Fibroblast of villous mesenchyme (primary cell): ENCODE data around the gene ARMH3. TPM values are rescaled to one million over a fixed set of nuclear protein-coding genes. Genes with fewer than 3 reads are reported as not detected.

ENCODE experiments used
- DNase-seq: peaks from one replicate; pipeline ENCODE4 v3.0.0-alpha.2; 2010; ENCODE audit warnings: low read depth
- H3K4me3 ChIP-seq: 2 replicates; pipeline ENCODE4 v1.5.1; 2011; ENCODE audit warnings: low read depth, mild to moderate bottlenecking, low read length
- total RNA-seq: library from RNA; depleted of rRNA; stranded (reverse); fragments of >200 nt; gene quantifications from 2 replicates; pipeline ENCODE4 v1.2.3, GENCODE V29; 2012
- TF ChIP-seq, protein P1 (sequence below): IDR thresholded peaks from 2 replicates; pipeline ENCODE4 v1.5.1; 2012; ENCODE audit warnings: low read depth, mild to moderate bottlenecking, low read length; ENCODE audit not compliant: insufficient read depth

ARMH3 gene
- total RNA-seq, 1 donor = 10.4 TPM

DNA sequence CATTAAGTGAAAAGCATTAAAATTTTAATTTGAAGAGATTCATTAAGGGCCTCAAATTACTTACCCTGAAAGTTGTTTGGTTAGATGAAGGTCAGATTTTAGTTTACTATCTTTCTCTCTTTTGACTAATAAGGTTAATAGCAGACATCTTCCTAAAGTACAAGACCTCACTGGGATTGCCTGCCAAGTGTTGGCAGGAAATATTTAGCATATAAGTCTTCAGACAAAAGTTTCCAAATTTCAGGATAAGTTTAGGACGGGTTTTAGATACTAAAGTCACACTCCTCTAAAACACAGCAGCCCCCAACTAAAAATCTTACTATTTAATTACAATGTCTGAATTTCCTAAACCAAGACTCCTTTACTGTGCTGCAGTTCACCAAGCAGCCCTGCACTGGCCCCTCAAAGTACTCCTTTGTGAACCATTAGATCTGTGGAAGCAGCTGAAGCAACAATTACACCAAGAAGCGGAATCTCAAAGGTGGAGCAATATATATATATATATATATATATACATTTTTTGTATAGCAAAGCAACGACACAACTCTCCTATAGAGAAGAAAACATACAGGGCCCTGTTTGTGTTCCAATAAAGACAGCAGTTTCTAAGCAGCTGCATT lies 121.2 kb downstream of the ARMH3 start:
- DNase-seq = no peak
- TF ChIP-seq, protein P1, sequence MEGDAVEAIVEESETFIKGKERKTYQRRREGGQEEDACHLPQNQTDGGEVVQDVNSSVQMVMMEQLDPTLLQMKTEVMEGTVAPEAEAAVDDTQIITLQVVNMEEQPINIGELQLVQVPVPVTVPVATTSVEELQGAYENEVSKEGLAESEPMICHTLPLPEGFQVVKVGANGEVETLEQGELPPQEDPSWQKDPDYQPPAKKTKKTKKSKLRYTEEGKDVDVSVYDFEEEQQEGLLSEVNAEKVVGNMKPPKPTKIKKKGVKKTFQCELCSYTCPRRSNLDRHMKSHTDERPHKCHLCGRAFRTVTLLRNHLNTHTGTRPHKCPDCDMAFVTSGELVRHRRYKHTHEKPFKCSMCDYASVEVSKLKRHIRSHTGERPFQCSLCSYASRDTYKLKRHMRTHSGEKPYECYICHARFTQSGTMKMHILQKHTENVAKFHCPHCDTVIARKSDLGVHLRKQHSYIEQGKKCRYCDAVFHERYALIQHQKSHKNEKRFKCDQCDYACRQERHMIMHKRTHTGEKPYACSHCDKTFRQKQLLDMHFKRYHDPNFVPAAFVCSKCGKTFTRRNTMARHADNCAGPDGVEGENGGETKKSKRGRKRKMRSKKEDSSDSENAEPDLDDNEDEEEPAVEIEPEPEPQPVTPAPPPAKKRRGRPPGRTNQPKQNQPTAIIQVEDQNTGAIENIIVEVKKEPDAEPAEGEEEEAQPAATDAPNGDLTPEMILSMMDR = no peak

DNA sequence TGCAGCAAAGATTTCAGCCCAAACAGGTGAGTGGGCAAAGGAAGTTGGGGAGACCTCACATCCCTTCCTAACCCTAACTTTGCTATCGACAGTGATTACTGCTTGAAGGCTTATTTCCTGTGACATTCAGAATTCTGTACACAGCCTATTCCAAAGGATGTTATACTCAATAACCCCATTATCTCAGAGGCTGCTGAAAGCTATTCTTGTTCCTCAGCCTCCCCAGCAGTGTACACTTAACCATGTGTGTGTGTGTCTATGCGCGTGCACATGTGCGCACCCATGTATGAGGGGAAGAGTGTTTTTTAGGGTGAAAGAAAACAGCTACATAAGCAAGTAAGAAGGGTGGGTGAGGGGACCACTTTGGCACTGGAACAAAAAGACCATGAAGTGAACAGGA lies 122.0 kb downstream of the ARMH3 start:
- TF ChIP-seq, protein P1 = no peak
- no peak overlapping the region for H3K4me3 ChIP-seq
- no peak for DNase-seq

More for the DNA sequence above, 121.2 kb downstream of the ARMH3 start:
- H3K4me3 ChIP-seq = no peak overlapping the region

- no peak overlapping the region for H3K4me3 ChIP-seq
- no peak for DNase-seq
- TF ChIP-seq, protein P1 = no peak
Observed at GRCh38 chr10:101932183-101932582, 123.8 kb downstream of the ARMH3 start.

- TF ChIP-seq, protein P1 = no peak
- H3K4me3 ChIP-seq = no peak overlapping the region
- DNase-seq = no peak
Observed at GRCh38 chr10:101925027-101925426, 130.9 kb downstream of the ARMH3 start.

DNA sequence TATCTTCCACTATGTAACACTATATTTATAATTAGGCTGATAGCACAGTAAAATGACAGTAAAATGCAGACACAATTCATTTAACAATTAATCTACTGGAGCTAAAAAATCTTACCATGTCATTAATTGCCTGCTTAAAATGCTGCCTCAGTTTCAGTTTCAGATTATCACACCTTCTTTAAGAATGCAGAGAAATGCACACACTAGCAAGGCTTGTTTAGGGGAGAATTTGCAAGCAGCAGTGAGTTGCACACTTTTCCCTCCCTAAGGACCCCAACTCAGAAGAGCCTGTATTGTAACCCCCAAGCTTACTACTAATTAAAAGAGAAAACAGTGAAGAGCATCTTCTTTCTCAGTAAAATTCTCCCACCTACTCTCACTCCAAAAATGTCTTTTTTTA lies 132.7 kb downstream of the ARMH3 start:
- H3K4me3 ChIP-seq = no peak overlapping the region
- TF ChIP-seq, protein P1 = no peak
- DNase-seq = no peak

GRCh38 chr10:101922846-101923245 lies 133.1 kb downstream of the ARMH3 start:
- H3K4me3 ChIP-seq = no peak overlapping the region
- TF ChIP-seq, protein P1 = no peak
- DNase-seq = no peak

DNA sequence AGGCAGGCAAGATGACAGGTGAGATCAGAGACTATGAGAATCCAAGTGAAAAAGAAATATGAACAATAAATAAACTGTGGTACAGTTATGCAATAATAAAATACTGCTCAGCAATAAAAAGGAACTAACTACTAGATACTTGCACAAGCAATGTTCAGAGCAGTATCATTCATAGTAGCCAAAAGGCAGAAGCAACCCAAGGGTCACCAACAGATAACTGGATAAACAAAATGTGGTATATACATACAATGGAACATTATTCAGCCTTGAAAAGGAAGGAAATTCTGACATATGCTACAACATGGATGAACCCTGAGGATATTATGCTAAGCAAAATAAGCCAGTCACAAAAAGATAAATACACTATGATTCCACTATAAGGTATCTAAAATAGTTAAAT lies 135.4 kb downstream of the ARMH3 start:
- H3K4me3 ChIP-seq = no peak overlapping the region
- no peak for DNase-seq
- TF ChIP-seq, protein P1 = no peak
